Omental fat pad (tissue), 4 donors: ENCODE results near the gene DPH6. TPM values are rescaled to one million over a fixed set of nuclear protein-coding genes. Genes with fewer than 3 reads are reported as not detected.
A peak's percentile ranks its signal among the peaks of the same experiment; 100 is the strongest.

Source experiments
- ATAC-seq: fragments of 150-250 bp; one replicate; pipeline ENCODE4 v1.9.1; 2016; ENCODE audit warnings: mild to moderate bottlenecking, moderate library complexity; ENCODE audit not compliant: low FRiP score
- DNase-seq: peaks from one replicate; pipeline ENCODE4 v3.0.0-alpha.2; 2019; ENCODE audit warnings: low spot score
- total RNA-seq, 4 donors: library from RNA; depleted of rRNA; stranded (reverse); fragments of >200 nt; gene quantifications; one replicate each; pipeline ENCODE4 v1.1.0, GENCODE V29; 2016
- TF ChIP-seq, protein P1 (sequence below), 3 donors: fragments of 450-650 bp; IDR thresholded peaks; one replicate each; pipeline ENCODE4 v1.5.1; 2016 to 2017; ENCODE audit warnings: antibody characterized with exemption in 3 of 3, mild to moderate bottlenecking in 3 of 3, moderate library complexity in 2 of 3

The DPH6 gene
- total RNA-seq, 4 donors from 2014 or later: 10.1 to 27.9 (median 13.7) TPM

DNA sequence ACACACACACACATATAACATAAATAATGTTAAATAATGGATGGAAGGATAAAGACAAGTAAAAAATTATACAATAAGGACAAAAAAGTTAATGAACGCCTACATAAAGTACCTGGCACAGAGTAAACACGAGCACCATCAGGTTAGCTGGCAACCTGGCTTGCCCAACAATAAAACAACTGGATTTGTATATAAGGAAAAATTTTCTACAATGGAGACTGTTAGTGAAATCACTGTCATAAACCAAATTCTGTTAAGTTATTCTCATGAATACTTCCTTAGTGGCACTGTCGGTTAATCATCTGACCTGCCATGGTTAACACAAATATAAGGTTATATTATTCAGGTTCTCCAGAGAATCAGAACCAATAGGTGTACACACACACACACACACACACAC lies 54.8 kb downstream of the DPH6 start:
- no peak for ATAC-seq
- no peak for DNase-seq
- TF ChIP-seq, protein P1, sequence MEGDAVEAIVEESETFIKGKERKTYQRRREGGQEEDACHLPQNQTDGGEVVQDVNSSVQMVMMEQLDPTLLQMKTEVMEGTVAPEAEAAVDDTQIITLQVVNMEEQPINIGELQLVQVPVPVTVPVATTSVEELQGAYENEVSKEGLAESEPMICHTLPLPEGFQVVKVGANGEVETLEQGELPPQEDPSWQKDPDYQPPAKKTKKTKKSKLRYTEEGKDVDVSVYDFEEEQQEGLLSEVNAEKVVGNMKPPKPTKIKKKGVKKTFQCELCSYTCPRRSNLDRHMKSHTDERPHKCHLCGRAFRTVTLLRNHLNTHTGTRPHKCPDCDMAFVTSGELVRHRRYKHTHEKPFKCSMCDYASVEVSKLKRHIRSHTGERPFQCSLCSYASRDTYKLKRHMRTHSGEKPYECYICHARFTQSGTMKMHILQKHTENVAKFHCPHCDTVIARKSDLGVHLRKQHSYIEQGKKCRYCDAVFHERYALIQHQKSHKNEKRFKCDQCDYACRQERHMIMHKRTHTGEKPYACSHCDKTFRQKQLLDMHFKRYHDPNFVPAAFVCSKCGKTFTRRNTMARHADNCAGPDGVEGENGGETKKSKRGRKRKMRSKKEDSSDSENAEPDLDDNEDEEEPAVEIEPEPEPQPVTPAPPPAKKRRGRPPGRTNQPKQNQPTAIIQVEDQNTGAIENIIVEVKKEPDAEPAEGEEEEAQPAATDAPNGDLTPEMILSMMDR (IDR thresholded peaks at IDR 0.05): no peak

GRCh38 chr15:35490511-35490910 lies 55.5 kb downstream of the DPH6 start:
- TF ChIP-seq, protein P1 (IDR thresholded peaks at IDR 0.05): no peak
- ATAC-seq (no peak), DNase-seq (no peak)

DNA sequence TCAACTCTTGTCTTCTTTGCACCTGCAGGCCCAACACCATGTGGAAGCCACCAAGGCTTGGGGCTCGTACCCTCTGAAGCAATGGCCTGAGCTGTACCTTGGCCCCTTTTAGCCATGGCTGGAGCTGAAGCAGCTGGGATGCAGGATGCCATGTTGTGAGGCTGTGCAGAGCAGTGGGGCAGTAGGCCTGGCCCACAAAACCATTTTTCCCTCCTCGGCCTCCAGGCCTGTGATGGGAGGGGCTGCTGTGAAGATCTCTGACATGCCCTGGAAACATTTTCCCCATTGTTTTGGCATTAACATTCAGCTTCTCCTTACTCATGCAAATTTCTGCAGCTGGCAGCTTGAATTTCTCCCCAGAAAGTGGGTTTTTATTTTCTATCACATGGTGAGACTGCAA lies 58.5 kb downstream of the DPH6 start:
- no peak for ATAC-seq
- DNase-seq: no peak
- TF ChIP-seq, protein P1 (IDR thresholded peaks at IDR 0.05): no peak

DNA sequence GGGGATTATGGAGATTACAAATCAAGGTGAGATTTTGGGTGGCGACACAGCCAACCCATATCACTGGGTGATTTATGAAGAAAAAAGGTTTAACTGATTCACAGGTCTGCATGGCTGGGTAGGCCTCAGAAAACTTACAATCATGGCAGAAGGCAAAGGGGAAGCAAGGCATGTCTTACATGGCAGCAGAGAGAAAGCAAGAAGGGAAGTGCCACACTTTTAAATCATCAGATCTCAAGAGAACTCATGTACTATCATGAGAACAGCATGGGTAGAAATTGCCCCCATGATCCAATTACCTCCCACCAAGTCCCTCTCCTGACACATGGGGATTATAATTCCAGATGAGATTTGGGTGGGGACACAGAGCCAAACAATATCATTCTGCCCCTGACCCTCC lies 59.7 kb downstream of the DPH6 start:
- no peak for DNase-seq
- TF ChIP-seq, protein P1 (IDR thresholded peaks at IDR 0.05): no peak
- no peak for ATAC-seq

DNA sequence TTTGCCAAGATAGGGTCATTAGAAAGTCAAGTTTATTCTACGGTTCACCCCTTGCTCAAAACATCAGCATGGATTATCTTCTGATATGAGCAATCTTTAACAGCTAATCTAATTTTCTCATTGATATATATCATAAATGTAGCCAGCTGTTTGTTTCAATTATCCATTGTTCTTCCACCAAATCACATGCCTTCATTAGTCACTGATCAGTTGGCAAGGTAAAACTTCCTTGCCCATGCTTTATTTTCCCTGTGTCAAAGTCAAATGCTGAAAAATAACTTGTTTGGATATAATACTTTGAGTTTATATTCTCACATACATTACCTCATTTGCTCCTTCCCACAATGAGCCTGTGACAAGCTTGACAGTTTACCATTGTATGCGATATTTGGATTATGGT lies 60.6 kb downstream of the DPH6 start:
- TF ChIP-seq, protein P1 (IDR thresholded peaks at IDR 0.05): no peak
- no peak for ATAC-seq
- no peak for DNase-seq

DNA sequence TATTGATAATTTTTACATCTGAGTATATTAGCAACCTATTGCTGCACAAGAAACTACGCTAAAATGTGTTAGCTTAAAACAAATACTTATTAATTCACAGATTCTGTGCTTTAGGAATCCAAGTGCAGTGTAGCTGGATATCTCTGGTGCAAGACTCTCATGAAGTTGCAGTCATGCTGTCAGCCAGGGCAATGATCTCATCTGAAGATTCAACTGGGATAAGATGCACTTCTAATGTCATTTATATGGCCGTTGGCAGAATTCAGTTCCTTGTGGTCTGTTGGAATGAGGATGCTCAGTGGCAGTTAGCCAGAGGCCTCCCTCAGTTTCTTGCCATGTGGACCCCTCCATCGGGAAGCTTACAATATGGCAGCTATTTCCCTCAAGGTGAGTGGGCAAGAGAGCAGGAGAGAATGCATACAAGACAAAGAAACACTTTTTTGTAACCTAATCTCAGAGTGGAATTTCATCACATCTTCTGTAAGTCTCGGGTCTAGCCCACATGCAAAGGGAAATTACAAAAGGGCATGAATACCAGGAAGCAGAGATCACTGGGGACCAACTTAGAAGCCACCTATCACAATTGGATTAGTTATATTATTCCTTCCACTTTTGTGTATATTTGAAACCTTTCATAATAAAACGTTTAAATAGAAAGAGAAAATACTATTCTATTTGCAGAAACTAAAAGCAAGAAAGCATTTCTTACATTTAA lies 61.6 kb downstream of the DPH6 start:
- TF ChIP-seq, protein P1 (IDR thresholded peaks at IDR 0.05): no peak
- DNase-seq (no peak), ATAC-seq (no peak)

GRCh38 chr15:35481992-35482391 lies 64.0 kb downstream of the DPH6 start:
- TF ChIP-seq, protein P1 (IDR thresholded peaks at IDR 0.05): no peak
- DNase-seq (no peak), ATAC-seq (peak; percentile 96)
